AG09309 (cell line): ENCODE measurements around the gene LEFTY1.
"Not testable (repeated sequence)": the region's sequence is repeated elsewhere in the genome, so short reads cannot be mapped to it uniquely, and the experiment has no call there.

ENCODE experiments used
- DNase-seq: peaks from one replicate; pipeline ENCODE4 v3.0.0-alpha.2; 2010; ENCODE audit warnings: low read depth
- H3K4me3 ChIP-seq: 2 replicates; pipeline ENCODE4 v1.5.1; 2011; ENCODE audit warnings: mild to moderate bottlenecking, low read depth, low read length, moderate library complexity; ENCODE audit not compliant: control insufficient read depth
- CTCF ChIP-seq: IDR thresholded peaks from 2 replicates; pipeline ENCODE4 v1.5.1; 2011; ENCODE audit warnings: mild to moderate bottlenecking, low read depth, low read length, inconsistent platforms; ENCODE audit not compliant: insufficient read depth, control insufficient read depth; ENCODE audit errors: missing control alignments

Gene LEFTY1

DNA sequence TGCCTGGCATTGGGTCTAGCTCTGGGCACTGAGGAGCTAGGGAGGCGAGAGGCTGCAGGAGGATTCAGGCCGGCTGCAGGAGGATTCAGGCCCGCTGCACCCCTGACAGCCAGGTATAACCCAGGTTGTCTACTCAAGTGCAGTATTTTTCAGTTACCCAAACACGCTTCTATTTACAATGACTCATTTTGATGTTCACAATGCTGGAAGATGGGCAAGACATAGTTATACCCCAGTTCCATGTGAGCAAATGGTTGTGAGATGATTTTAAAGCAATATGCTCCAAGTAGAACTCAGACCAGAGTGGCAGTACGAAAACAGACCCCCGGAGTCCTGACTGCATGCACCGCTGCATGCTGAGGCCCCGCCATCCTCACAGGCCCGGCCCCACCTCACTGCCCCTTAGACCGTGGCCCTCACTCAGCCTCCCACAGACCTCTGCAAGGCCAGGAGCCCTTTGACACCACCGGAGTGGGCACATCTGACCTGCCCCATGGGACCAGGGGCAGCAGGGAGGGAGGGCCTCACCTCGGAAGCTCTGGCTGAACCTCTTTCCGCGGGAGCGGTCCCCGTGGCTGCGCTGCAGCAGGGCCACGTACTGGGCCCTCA, 553 bp downstream of the LEFTY1 start:
- TF ChIP-seq CTCF = no peak
- no peak for DNase-seq
- H3K4me3 ChIP-seq = no peak overlapping the region

GRCh38 chr1:225887554-225888288, 1.2 kb downstream of the LEFTY1 start:
- not testable (repeated sequence) for DNase-seq

DNA sequence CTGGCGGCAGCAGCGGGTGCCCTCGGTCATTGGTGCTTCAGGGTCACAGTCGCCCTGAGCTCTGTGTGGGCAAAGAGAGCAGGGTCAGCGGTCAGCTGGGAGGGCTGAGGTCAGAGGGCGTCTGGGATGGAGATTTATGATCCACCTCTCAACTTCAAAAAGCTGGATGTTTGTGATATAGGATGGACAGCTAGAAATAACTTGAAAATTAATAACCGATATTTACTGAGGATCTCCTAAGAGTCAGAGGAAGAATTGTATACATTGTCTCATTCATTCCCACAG, 2.0 kb downstream of the LEFTY1 start:
- H3K4me3 ChIP-seq = no peak overlapping the region
- DNase-seq = no peak
- TF ChIP-seq CTCF = no peak

More at GRCh38 chr1:225887554-225888288, 1.2 kb downstream of the LEFTY1 start:
- not testable (repeated sequence) for H3K4me3 ChIP-seq

- TF ChIP-seq CTCF = no peak
- H3K4me3 ChIP-seq = no peak overlapping the region
- DNase-seq = no peak
Observed at GRCh38 chr1:225886159-225887029, 2.6 kb downstream of the LEFTY1 start.

GRCh38 chr1:225885336-225885735, 3.6 kb downstream of the LEFTY1 start:
- H3K4me3 ChIP-seq = no peak overlapping the region
- DNase-seq = no peak
- TF ChIP-seq CTCF = no peak

DNA sequence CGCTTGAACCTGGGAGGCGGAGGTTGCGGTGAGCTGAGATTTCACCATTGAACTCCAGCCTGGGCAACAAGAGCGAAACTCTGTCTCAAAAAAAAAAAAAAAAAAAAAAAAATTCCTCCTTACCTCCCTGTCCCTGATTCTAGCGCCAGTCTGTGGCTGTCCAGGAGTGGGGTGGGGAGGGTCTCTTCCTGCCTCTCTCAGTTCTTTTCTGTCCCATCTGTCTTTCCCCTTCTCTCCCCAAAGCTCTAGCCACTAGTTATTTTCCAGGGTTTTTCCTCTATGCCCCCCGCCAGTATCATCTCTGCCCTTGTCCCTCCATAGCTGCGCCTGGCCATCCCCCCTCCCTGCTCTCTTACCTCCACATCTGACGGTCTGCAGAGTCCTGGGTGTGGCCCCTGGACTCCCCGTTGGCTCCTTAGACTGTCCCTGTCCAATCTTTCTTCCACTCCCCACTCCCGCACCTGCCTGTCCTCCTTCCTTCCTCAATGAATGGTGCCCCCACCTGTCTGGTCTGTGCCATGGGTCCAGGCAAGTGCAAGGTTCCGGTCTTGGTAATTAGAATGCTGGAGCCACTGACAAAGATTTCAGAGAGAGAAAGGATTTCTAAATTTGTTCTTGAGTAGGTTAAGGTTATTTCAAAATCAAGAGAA, 5.2 kb downstream of the LEFTY1 start:
- no peak for DNase-seq
- H3K4me3 ChIP-seq = no peak overlapping the region
- TF ChIP-seq CTCF = no peak
